HCT116 (cell line): Measurements from ENCODE around the gene CDH13. TPM values are rescaled to one million over a fixed set of nuclear protein-coding genes. Genes with fewer than 3 reads are reported as not detected.

Experiments
- ATAC-seq: fragments of 200-7000 bp; cut with Tn5 transposase; 2 replicates; pipeline ENCODE4 v1.9.1; 2020; ENCODE audit warnings: mild to moderate bottlenecking, moderate library complexity
- BruUV-seq: library from RNA; stranded (reverse); fragments of 400-500 nt; replicated peaks from 2 replicates; lab custom pipeline; 2021; lab: Mats Ljungman, UMichigan
- CTCF ChIA-PET: fragments of 300-600 bp; sonication (Branson Sonifier 250); formaldehyde crosslinking; loops from one replicate; lab custom pipeline; 2021; ENCODE audit warnings: antibody characterized with exemption; lab: Charles Lee
- POLR2A ChIA-PET: fragments of 300-600, 350-600 bp; sonication (Branson Sonifier 250); formaldehyde crosslinking; loops from one replicate; lab custom pipeline; 2021; ENCODE audit warnings: antibody characterized with exemption; lab: Charles Lee
- RAD21 ChIA-PET, 2 experiments: fragments of 300-600 bp; sonication (Branson Sonifier 250); formaldehyde crosslinking; loops; one replicate each; lab custom pipeline; 2023; ENCODE audit warnings: low total read pairs in 2 of 2; ENCODE audit not compliant: uncharacterized antibody in 2 of 2, unreplicated experiment in 2 of 2, low non-redundant PET in 1 of 2; lab: Charles Lee
- DNase-seq: peaks from one replicate; pipeline ENCODE4 v3.0.0-alpha.2; 2010; ENCODE audit warnings: low read depth, low spot score
- H2AFZ ChIP-seq: fragments of 200-600 bp; shearing (Covaris generic), sonication (generic); 2 replicates; pipeline ENCODE4 v1.6.1; 2017; ENCODE audit warnings: low read depth, mixed run types, mixed read lengths, antibody characterized with exemption, low read length; ENCODE audit not compliant: poor library complexity, severe bottlenecking
- H3K27ac ChIP-seq: 2 replicates; pipeline ENCODE4 v1.5.1; 2012; ENCODE audit warnings: low read depth, low read length
- H3K27me3 ChIP-seq: fragments of 200-600 bp; sonication (generic); 2 replicates; pipeline ENCODE4 v1.6.1; 2016; ENCODE audit warnings: mixed run types, low read length, mixed read lengths; ENCODE audit not compliant: insufficient read depth
- H3K36me3 ChIP-seq, 2 experiments: fragments of 200-500 bp in 1 of 2; fragments of 200-600 bp in 1 of 2; sonication (Bioruptor generic) in 1 of 2; sonication (generic) in 1 of 2; 2 replicates each; pipeline versions ENCODE4 v1.5.1 to v1.6.1; 2014 to 2016; ENCODE audit warnings: low read length in 2 of 2, inconsistent platforms in 1 of 2, mixed read lengths in 1 of 2, mixed run types in 1 of 2; ENCODE audit not compliant: insufficient read depth in 2 of 2, control insufficient read depth in 1 of 2
- H3K4me1 ChIP-seq, 2 experiments: fragments of 200-600 bp in 1 of 2; sonication (generic) in 1 of 2; 2 replicates each; pipeline versions ENCODE4 v1.5.1 to v1.6.1; 2012 to 2017; ENCODE audit warnings: low read length in 2 of 2, inconsistent platforms in 1 of 2, mild to moderate bottlenecking in 1 of 2, mixed read lengths in 1 of 2, mixed run types in 1 of 2, moderate library complexity in 1 of 2; ENCODE audit not compliant: insufficient read depth in 2 of 2, control insufficient read depth in 1 of 2
- H3K4me2 ChIP-seq: fragments of 200-600 bp; sonication (generic); 2 replicates; pipeline ENCODE4 v1.6.1; 2017; ENCODE audit warnings: mixed run types, low read length, mixed read lengths
- H3K4me3 ChIP-seq, 2 experiments: fragments of 200-600 bp in 1 of 2; sonication (generic) in 1 of 2; replicated peaks in 1 of 2; 2 replicates each; pipeline ENCODE4 v1.5.1; 2011 to 2016; ENCODE audit warnings: low read length in 2 of 2, control low read depth in 1 of 2, low read depth in 1 of 2, mild to moderate bottlenecking in 1 of 2, mixed read lengths in 1 of 2, mixed run types in 1 of 2
- H3K79me2 ChIP-seq: fragments of 200-600 bp; sonication (generic); 2 replicates; pipeline ENCODE4 v1.6.1; 2017; ENCODE audit warnings: mild to moderate bottlenecking, mixed run types, low read length, moderate library complexity, mixed read lengths; ENCODE audit not compliant: insufficient read depth
- H3K9ac ChIP-seq: fragments of 200-600 bp; sonication (generic); 2 replicates; pipeline ENCODE4 v1.6.1; 2016; ENCODE audit warnings: low read length, mixed read lengths
- H3K9me2 ChIP-seq: fragments of 200-600 bp; sonication (generic), shearing (Covaris generic); 2 replicates; pipeline ENCODE4 v1.6.1; 2017; ENCODE audit warnings: mixed run types, mild to moderate bottlenecking, moderate library complexity; ENCODE audit not compliant: insufficient read depth
- H3K9me3 ChIP-seq, 2 experiments: fragments of 200-500 bp in 1 of 2; fragments of 200-600 bp in 1 of 2; sonication (Bioruptor generic) in 1 of 2; sonication (generic) in 1 of 2; 2 replicates each; pipeline ENCODE4 v1.6.1; 2014 to 2017; ENCODE audit warnings: low read length in 2 of 2, mixed read lengths in 2 of 2, inconsistent platforms in 1 of 2, low read depth in 1 of 2, mild to moderate bottlenecking in 1 of 2, mixed run types in 1 of 2, moderate library complexity in 1 of 2; ENCODE audit not compliant: control insufficient read depth in 1 of 2, insufficient read depth in 1 of 2
- H4K20me1 ChIP-seq: fragments of 200-600 bp; sonication (generic), shearing (Covaris generic); 2 replicates; pipeline ENCODE4 v1.6.1; 2017; ENCODE audit warnings: mixed run types, mild to moderate bottlenecking, moderate library complexity; ENCODE audit not compliant: insufficient read depth
- CBX3 ChIP-seq: IDR thresholded peaks from 2 replicates; pipeline ENCODE4 v1.6.1; 2012; ENCODE audit warnings: low read depth
- CEBPB ChIP-seq: IDR thresholded peaks from 2 replicates; pipeline ENCODE4 v1.6.1; 2012; ENCODE audit warnings: low read depth
- EGR1 ChIP-seq: IDR thresholded peaks from 2 replicates; pipeline ENCODE4 v1.6.1; 2012; ENCODE audit warnings: low read depth
- ELF1 ChIP-seq: IDR thresholded peaks from 2 replicates; pipeline ENCODE4 v1.6.1; 2012; ENCODE audit warnings: low read depth, borderline replicate concordance
- EZH2phosphoT487 ChIP-seq: fragments of 200-600 bp; IDR thresholded peaks from 2 replicates; pipeline ENCODE4 v1.6.1; 2018; ENCODE audit warnings: antibody characterized with exemption, borderline replicate concordance
- JUND ChIP-seq: IDR thresholded peaks from 2 replicates; pipeline ENCODE4 v1.6.1; 2012
- POLR2A ChIP-seq: IDR thresholded peaks from 2 replicates; pipeline ENCODE4 v1.7.0; 2011; ENCODE audit warnings: borderline replicate concordance; ENCODE audit not compliant: insufficient read depth, insufficient read length; ENCODE audit errors: extremely low read depth
- REST ChIP-seq: IDR thresholded peaks from 2 replicates; pipeline ENCODE4 v1.6.1; 2012; ENCODE audit warnings: low read depth
- SP1 ChIP-seq: IDR thresholded peaks from 2 replicates; pipeline ENCODE4 v1.6.1; 2012; ENCODE audit warnings: low read depth
- SRF ChIP-seq: IDR thresholded peaks from 2 replicates; pipeline ENCODE4 v1.6.1; 2012; ENCODE audit warnings: low read depth
- YY1 ChIP-seq: IDR thresholded peaks from 2 replicates; pipeline ENCODE4 v1.6.1; 2011; ENCODE audit warnings: low read length, low read depth, moderate library complexity, mild to moderate bottlenecking; ENCODE audit not compliant: insufficient replicate concordance; ENCODE audit errors: extremely low read depth
- ZBTB33 ChIP-seq: IDR thresholded peaks from 2 replicates; pipeline ENCODE4 v1.6.1; 2011; ENCODE audit warnings: mild to moderate bottlenecking, low read length, moderate library complexity; ENCODE audit not compliant: insufficient replicate concordance; ENCODE audit errors: extremely low read depth
- ZNF274 ChIP-seq: fragments of 200-500 bp; sonication (Bioruptor generic); IDR thresholded peaks from 2 replicates; pipeline ENCODE4 v1.6.1; 2014; ENCODE audit warnings: mild to moderate bottlenecking, low read depth, low read length, inconsistent platforms
- intact Hi-C: fragments of 100-400 bp; cut with micrococcal nuclease; formaldehyde crosslinking; loops from 2 replicates; pipeline ENCODE4 v1.10.0; 2022
- total RNA-seq: library from RNA; stranded (reverse); gene quantifications from one replicate; pipeline ENCODE4 v1.2.1, GENCODE V29; 2021; ENCODE audit not compliant: unreplicated experiment

The CDH13 gene
- total RNA-seq, 1 experiment from 2014 or later, result not detected

DNA sequence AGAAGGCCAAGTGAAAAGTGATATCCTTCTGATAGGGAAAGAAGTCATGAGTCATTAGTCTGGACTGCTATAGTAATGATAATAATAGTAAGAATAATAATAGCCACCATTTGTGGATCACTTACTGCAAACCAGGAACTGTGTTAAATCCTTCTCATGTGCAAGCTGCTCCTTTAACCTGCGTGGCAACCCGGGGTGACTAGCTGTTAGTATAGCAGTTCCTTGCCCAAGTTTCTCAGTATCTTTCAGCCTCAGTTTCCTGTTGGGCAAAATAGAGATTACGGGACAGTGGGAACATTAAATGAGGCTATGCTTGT is 129.5 kb downstream of the CDH13 start:
- no peak overlapping the region for H2AFZ ChIP-seq
- ATAC-seq (no peak), DNase-seq (no peak)
- no peak overlapping the region for H3K4me3 ChIP-seq
- H3K79me2 ChIP-seq, result no peaks in the 10 kb centered on the region
- H4K20me1 ChIP-seq, result no peaks in the 10 kb centered on the region
- no peaks in the 10 kb centered on the region for H3K27me3 ChIP-seq
- no peaks in the 10 kb centered on the region for H3K9me3 ChIP-seq
- H3K4me2 ChIP-seq, result no peak overlapping the region
- ChIA-PET POLR2A (no interaction called here), RAD21 (no interaction called here), CTCF (no interaction called here)
- no peaks in the 10 kb centered on the region for H3K36me3 ChIP-seq
- H3K27ac ChIP-seq, result no peak overlapping the region
- TF ChIP-seq ZBTB33 (no peak), POLR2A (no peak), EGR1 (no peak), YY1 (no peak)
- H3K4me1 ChIP-seq, result no peaks in the 10 kb centered on the region
- no peaks in the 10 kb centered on the region for H3K9me2 ChIP-seq
- H3K9ac ChIP-seq, result no peak overlapping the region
- no TSS peak for BruUV-seq
- intact Hi-C loops, result no loop called here

- intact Hi-C loops, result no loop called here
- no peak overlapping the region for H3K4me3 ChIP-seq
- H3K4me2 ChIP-seq, result no peak overlapping the region
- CTCF ChIA-PET, result no interaction called here
- BruUV-seq, result no TSS peak
- no peaks in the 10 kb centered on the region for H3K27me3 ChIP-seq
- TF ChIP-seq ZNF274, result no peak; the same call in 1 of the 2 replicates
- no peak for TF ChIP-seq SRF
- no peak for TF ChIP-seq ZBTB33
- no peak for TF ChIP-seq CBX3
- no peak for TF ChIP-seq ELF1
- no peak for TF ChIP-seq EZH2phosphoT487
- no peak for TF ChIP-seq REST
- no peak for TF ChIP-seq CEBPB
- no peak for TF ChIP-seq SP1
- TF ChIP-seq JUND, result no peak
- TF ChIP-seq, all 23 proteins: peak for 0
- Histone ChIP-seq H3K4me1 (no peaks in the 10 kb centered on the region), H3K9me2 (no peaks in the 10 kb centered on the region), H4K20me1 (no peaks in the 10 kb centered on the region), H3K9ac (no peak overlapping the region), H2AFZ (no peak overlapping the region), H3K9me3 (no peaks in the 10 kb centered on the region), H3K36me3 (no peaks in the 10 kb centered on the region), H3K79me2 (no peaks in the 10 kb centered on the region), H3K27ac (no peak overlapping the region)
- RAD21 ChIA-PET, result no interaction called here
- ATAC-seq (no peak), DNase-seq (no peak)
- POLR2A ChIA-PET, result no interaction called here
Observed at GRCh38 chr16:82758406-82758805, 131.6 kb downstream of the CDH13 start.
